Eye (tissue), 1 donor: ENCODE results near the gene TYSND1.
"Not testable (repeated sequence)": the region's sequence is repeated elsewhere in the genome, so short reads cannot be mapped to it uniquely, and the experiment has no call there.

Experiments used
- DNase-seq: peaks from one replicate; pipeline ENCODE4 v3.0.0-alpha.2; 2015

The TYSND1 gene

GRCh38 chr10:70131560-70131937 lies 15.0 kb downstream of the TYSND1 start:
- DNase-seq = no peak

- DNase-seq = no peak
Observed at GRCh38 chr10:70130878-70131559, 15.5 kb downstream of the TYSND1 start.

GRCh38 chr10:70126700-70127395 lies 19.7 kb downstream of the TYSND1 start:
- no peak for DNase-seq

- no peak for DNase-seq
Observed at GRCh38 chr10:70125918-70126552, 20.5 kb downstream of the TYSND1 start.

- DNase-seq = no peak
Observed at GRCh38 chr10:70124918-70125317, 21.6 kb downstream of the TYSND1 start.

- no peak for DNase-seq
Observed at GRCh38 chr10:70124415-70124814, 22.1 kb downstream of the TYSND1 start.

- no peak for DNase-seq
Observed at GRCh38 chr10:70123817-70124216, 22.7 kb downstream of the TYSND1 start.

- DNase-seq = not testable (repeated sequence)
Observed at GRCh38 chr10:70123166-70123565, 23.3 kb downstream of the TYSND1 start.

GRCh38 chr10:70122742-70123141 lies 23.8 kb downstream of the TYSND1 start:
- DNase-seq = no peak

- no peak for DNase-seq
Observed at GRCh38 chr10:70121281-70121949, 25.1 kb downstream of the TYSND1 start.

GRCh38 chr10:70120417-70120816 lies 26.1 kb downstream of the TYSND1 start:
- DNase-seq = no peak

- no peak for DNase-seq
Observed at GRCh38 chr10:70119623-70120022, 26.9 kb downstream of the TYSND1 start.

GRCh38 chr10:70119197-70119596 lies 27.3 kb downstream of the TYSND1 start:
- DNase-seq = no peak

GRCh38 chr10:70118196-70118595 lies 28.3 kb downstream of the TYSND1 start:
- DNase-seq = no peak

- no peak for DNase-seq
Observed at GRCh38 chr10:70117646-70118045, 28.9 kb downstream of the TYSND1 start.

- peak; percentile 71 for DNase-seq
Observed at GRCh38 chr10:70115948-70116682, 30.4 kb downstream of the TYSND1 start.

- no peak for DNase-seq
Observed at GRCh38 chr10:70114902-70115301, 31.6 kb downstream of the TYSND1 start.

GRCh38 chr10:70112071-70112470 lies 34.4 kb downstream of the TYSND1 start:
- DNase-seq = no peak

GRCh38 chr10:70111496-70111895 lies 35.0 kb downstream of the TYSND1 start:
- DNase-seq = no peak

GRCh38 chr10:70109064-70109729 lies 37.3 kb downstream of the TYSND1 start:
- no peak for DNase-seq

- peak; percentile 30 for DNase-seq
Observed at GRCh38 chr10:70106958-70107791, 39.3 kb downstream of the TYSND1 start.
